GM18858 (cell line): ENCODE measurements around the gene TBC1D22A.
"Not testable (repeated sequence)": the region's sequence is repeated elsewhere in the genome, so short reads cannot be mapped to it uniquely, and the experiment has no call there.

Source experiments
- ATAC-seq: cut with Tn5 transposase; IDR thresholded peaks from one replicate; pipeline ENCODE4 v1.9.1; 2021; ENCODE audit not compliant: unreplicated experiment

Gene TBC1D22A

DNA sequence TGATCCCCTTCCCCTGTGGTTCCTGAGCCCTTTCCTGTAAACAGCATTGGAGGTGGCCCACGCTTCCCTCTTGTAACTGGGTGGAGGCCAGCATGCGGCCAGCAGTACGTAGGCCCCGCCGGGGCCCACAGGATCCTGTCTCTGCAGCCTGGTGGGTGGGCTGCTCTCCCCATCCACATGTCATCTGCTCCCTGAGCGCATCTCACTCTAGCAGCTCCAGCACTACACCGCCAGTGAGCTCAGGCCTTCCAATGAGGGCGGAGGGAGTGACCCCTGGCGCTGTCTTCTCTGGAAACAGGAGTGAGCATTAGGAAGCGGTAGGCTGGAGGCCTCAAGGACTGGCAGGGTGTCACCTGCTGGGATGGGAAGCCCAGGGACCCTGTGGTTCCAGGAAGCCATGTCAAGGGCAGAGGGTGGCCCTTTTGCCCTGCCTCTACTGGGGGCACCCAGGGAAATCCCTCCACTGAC, 363.9 kb downstream of the TBC1D22A start:
- ATAC-seq = no peak

DNA sequence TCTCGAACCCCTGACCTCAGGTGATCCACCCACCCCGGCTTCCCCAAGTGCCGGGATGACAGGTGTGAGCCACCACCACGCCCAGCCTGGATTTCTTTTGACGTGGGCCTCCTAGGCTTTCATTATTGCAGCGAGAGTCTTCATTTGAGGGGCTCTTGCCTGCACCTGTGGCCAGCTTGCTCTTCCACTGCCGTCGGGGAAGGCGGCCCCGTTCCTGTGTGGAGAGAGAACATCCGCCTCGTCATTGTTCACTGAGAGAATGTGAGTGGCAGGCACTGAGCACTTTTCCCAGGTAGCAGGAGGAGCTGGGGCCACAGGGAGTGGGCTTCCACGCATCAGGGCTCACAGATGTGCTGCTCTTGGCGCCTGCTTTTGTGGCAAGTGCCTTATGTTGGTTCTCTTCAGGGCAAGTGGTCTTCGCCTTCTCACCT, 365.0 kb downstream of the TBC1D22A start:
- no peak for ATAC-seq

DNA sequence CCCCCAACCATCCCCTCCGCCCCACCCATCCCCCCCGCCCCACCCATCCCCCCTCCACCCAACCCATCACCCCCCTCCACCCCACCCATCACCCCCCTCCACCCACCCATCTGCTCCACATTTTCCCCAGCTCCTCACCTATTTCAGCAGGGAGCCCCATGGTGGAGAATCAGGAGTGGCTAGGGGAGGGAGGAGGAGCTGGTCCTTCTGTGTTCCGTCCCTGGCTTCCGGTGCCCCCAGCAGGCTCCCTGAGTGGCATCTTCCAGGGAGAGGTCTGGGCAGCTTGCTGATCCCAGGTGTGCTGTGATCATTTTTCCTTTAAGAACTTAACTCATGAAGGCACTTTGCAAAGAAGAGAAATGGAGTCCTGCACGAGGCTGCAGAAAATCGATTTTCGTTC, 365.8 kb downstream of the TBC1D22A start:
- ATAC-seq = no peak

- no peak for ATAC-seq
Observed at GRCh38 chr22:47128622-47129215, 366.3 kb downstream of the TBC1D22A start.

- no peak for ATAC-seq
Observed at GRCh38 chr22:47129902-47130635, 367.6 kb downstream of the TBC1D22A start.

GRCh38 chr22:47130883-47131631, 368.6 kb downstream of the TBC1D22A start:
- no peak for ATAC-seq

DNA sequence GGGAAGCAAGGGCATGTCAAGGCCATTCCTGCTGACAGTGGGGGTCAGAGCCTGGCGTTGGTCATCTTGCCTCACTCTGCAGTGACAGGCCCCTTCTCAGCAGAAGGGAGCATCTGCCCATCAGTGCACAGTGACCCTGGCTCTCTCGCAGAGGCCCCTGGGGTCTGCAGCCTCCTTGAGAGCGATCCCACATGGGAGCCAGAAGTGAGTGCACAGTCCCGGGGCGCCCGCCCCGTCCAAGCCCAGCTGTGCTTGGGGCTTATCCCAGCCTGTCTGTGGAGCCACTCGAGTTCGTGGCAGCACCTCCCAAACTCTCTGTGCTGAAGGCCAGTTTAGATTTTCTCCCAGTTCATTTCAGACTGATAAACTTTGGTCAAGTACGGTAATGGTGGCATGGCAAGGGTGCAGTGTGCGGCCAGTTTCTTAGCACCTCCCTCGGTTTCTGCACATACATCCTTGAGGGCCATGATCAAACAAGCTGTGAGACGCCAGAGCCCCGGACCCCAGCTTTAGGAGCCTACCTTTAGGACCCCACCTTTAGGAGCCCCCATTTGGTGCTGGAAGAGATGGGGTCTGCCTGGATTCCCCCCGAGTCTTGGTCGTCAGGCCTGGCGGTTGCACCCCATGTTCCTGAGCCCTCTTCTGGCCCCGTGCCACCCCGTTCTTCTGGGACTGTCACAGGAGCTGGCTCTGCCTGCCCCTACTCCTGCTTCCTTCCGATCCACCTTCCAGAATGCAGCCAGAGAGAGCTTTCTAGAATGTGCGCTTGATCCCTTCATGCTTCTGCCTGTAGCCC, 369.4 kb downstream of the TBC1D22A start:
- ATAC-seq = no peak

GRCh38 chr22:47132428-47132825, 370.0 kb downstream of the TBC1D22A start:
- no peak for ATAC-seq

- no peak for ATAC-seq
Observed at GRCh38 chr22:47133061-47133969, 370.9 kb downstream of the TBC1D22A start.

GRCh38 chr22:47134222-47134621, 371.8 kb downstream of the TBC1D22A start:
- no peak for ATAC-seq

- no peak for ATAC-seq
Observed at GRCh38 chr22:47135338-47135737, 372.9 kb downstream of the TBC1D22A start.

- no peak for ATAC-seq
Observed at GRCh38 chr22:47136050-47136449, 373.6 kb downstream of the TBC1D22A start.

DNA sequence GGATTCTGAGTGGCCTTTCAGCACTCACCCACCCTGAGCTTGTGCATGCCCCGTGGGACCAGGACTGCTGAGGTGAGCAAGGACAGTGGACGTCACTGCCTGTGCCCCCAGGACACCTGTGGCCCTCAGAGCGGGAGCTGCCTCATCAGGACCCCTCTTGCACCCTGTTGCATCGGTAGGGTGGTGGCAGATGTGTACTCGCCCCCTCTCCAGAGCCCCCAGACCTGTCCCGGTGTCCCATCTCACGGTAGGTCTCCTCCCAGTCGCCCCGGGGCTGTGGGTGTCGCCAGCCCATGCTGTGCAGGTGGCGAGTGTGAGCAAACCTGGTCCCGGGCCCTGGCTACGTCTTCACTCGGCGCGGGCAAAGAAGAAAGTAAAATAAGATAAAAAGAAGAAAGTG, 374.2 kb downstream of the TBC1D22A start:
- no peak for ATAC-seq

GRCh38 chr22:47139013-47139789, 376.8 kb downstream of the TBC1D22A start:
- no peak for ATAC-seq

DNA sequence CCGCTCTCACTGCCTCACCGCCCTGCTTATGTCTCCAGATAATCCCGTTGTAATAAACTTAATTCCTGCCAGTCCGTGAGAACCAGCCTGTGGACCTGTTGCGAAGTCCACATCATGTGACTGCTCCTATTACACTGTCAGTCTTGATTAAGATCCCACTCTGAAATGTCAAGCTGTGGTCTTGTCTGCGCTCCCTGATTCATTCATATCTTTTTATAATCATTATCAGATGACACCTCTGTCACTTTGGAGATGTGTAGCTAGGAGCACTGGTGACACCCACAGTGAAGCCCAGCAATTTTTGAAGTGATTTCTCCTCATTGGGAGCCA, 377.3 kb downstream of the TBC1D22A start:
- ATAC-seq = no peak

DNA sequence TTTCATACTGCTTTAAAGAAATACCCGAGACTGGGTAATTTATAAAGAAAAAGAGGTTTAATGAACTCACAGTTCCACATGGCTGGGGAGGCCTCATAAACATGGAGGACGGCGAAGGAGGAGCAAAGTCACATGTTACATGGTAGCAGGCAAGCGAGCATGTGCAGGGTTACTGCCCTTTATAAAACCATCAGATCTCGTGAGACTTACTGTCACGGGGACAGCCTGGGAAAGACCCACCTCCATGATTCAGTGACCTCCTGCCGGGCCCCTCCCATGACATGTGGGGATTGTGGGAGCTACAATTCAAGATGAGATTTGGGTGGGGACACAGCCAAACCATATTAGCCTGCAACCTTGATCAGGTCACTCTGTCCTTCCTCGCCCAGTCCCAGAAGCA, 378.5 kb downstream of the TBC1D22A start:
- not testable (repeated sequence) for ATAC-seq

DNA sequence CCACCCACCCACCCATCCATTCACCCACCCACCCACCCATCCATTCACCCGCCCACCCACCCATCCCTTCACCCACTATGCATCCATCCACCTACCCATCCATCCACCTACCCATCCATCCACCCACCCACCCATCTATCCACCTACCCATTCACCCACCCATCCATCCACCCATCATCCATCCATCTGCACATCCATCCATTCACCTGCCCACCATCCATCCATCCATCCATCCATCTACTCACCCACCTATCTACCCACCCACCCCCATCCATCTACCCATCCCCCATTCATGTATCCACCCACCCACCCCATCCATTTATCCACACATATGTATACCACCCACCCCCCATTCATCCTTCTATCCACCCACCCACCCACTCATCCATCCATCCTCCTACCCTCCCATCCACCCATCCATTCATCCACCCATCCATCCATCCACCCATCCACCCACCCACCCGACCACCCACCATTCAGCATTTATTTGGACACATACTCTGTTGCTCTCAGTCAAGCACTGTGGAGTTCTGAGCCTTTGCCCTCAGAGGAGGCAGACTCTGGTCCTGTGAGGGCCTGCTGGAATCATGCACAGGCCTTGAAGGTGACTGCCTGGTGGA, 380.1 kb downstream of the TBC1D22A start:
- ATAC-seq = no peak

DNA sequence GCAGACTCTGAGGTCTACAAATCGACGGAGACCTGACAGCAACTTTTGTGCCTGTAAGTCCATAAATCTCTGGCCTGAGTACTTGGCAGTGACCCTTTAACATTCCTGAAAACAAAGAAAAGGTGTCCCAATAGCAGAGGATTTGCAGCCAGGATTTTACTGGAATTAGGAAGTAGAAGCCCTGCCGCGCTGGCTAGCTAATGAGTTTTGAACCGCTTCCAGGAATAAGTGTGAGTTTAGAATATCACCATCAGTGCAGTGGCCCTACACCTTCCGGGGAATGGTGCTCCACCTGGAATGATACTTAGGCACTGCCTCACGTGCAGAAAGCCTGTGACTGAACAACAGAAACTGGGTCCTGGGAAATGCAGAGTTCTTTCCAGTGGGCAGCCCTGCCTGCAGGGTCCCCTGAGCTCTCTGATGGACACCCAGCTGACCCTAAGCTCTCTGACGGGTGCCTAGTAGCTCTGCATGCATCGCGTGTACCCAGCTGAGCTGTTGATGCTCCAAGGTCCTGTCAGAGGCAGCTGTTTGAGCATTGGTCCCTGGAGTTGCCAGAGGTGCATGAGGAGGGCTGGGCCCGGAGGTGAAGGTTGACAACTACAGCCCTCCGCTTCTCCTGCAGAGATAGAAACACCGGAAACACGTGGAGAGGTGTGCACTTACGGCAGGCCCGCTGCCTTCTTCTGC, 380.9 kb downstream of the TBC1D22A start:
- ATAC-seq = no peak
